GOT3 (cell line): Measurements from ENCODE around the gene TACC2.

Experiments
- DNase-seq: peaks from one replicate; lab custom pipeline; 2025; ENCODE audit warnings: mixed read lengths; lab: John Stamatoyannopoulos, UW

Gene TACC2

DNA sequence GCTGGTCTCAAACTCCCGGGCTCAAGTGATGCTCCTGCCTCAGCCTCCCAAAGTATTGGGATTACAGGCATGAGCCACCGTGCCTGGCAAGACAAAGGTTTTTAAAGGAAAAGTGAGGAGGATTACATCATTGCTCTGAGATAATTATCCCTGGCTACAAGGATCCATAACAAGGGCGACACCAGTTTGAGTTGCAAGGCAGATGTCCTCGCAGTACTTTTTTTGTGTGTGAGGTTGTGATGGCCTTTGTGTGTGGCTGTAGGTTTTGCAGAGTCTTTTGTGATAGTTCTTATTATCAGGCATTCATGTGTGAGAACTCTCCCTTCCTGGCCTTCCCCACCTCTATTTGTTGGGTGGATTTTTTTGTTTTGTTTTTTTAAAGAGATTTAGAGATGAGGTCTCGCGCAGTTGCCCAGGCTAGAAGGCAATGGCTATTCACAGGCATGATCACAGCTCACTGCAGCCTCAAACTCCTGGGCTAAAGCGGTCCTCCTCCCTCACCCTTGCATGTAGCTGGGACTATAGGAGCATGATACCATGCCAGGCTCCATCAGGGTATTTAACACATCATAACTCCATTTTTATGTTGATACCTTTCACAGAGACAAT is 292.2 kb downstream of the TACC2 start:
- no peak for DNase-seq

DNA sequence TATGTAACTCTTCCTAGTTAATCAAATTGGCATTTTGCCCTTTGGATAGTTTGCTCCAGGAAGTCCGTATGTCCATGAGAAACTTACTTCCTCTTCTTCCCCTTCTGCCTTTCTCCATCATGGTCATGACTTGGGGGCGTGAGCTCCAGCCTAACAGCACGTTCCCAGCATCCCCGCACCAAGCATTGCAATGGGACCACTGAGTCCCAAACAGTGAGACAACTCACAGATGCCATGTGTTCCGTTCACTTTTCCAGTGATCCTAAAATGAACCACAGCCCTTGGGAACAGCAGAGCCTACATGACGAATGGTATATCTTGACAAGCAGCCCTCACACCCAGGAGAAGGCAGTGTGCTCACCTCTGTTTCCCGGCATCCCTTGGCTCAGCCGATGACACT is 292.8 kb downstream of the TACC2 start:
- no peak for DNase-seq

DNA sequence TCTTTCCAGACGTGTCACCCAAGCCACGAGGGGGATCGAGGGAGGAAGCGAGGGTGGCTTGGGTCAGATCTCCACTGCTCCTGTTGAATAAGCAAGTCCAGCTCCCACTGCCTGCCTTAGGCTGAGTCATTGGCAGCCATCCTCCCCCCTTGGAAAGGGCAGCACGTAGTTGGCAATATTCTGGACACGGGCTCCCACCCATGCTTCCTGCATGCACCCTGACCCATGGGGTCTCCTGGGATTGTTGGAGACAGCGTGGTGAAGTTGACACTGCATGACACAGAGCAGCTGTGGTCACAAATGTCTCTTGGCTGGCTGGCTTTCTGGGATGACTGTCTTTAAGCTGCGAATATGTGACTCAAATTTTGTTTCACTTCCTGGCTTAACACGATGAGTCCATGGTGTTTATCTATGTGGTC is 293.3 kb downstream of the TACC2 start:
- no peak for DNase-seq

DNA sequence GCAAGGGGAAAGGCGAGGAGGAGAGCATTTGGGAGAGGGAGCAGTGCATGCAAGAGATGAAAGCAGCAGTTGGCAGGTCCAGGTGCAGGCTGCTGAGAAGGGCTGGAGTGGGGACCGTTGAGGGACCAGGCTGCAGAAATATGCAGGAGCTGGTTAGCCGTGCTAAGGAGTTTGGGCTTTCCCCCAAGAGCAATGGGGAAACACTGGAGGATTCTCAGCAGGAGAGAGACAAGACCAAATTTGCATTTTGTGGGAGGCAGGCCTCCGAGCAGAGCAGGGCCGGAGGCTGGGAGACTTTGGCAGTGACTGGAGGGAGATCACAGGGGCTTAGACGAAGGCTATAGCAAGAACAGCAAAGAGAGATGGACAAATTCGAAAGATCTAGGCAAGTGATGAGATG is 293.9 kb downstream of the TACC2 start:
- DNase-seq, result no peak

DNA sequence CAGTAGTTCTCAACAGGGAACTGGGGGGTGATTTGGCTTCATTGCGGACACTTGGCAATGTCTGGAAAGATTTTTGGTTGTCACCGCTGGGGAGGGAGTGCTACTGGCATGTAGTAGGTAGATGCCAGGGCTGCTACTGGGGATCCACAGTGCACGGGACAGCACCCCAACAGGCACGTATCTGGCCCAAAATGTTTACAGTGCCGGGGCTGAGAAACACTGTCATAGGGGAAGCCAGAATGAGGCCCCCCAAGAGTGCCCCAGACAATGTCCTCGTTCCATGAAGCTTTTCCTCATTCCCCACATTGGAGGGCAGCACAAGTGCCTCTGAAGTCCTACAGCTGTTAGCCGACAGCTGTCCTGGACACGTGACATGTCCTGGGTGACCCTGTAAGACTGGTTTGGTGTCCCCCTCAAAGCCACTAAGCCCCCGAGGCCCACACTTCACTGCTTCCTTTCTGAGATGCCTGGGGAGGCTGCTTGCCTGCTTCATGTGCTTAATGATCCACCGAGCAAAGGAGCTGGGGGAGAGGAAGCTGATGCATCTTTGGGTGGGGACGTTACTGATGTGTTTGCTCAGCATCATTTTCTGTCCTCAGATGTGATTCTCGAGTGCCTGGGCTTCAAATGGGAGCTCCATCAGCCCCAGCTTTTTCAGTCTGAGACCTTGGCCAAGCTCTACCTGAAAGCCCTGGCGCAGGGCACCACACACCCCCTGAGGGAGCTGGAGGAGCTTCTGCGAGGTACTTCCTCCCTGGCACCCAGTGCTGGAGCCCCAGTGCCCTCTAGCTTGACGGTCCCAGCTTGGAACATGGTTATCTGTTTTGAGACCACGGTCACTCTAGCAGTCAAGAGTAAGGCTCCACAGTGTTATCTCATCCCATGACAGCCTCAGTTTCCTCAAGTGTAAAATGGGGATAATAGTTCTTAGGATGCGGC is 296.8 kb downstream of the TACC2 start:
- DNase-seq, result no peak

DNA sequence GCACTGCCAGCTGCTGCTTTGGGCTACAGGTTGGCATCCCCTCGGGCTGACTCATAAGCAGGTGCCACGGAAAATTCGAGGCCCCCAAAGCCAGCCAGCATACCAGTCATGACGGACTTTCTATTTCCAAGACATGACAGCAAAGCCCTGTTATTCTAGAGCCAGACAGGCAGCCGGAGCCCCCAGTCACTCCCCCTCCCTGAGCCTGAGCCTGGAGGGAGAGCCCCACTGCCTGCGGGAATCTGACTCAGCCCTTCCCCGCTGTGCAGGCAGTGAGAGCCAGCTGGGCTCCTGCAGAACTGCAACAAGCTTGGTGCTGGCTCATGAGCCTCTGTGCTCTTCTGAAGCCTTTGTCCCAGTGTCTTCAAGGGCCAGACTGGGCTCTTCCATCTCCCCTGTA is 297.9 kb downstream of the TACC2 start:
- DNase-seq, result peak; percentile 29

DNA sequence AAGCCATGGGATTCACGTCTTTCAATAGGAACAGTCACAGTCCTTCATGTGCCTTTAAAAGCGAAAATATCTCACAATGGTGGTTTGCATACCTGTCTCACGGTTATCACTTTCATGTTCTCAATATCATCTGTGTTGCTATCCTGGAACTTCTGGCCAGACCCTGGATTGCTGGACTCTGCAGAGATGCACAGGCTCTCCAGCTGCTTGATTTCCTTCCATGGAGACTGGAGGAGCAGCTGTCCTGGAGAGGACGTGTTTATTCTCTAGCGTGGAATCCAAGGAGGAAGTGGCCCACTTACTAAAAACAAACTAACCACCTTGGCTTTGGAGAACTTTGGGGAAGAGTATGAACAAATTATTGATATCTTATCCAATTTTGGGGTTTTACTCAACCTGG is 298.6 kb downstream of the TACC2 start:
- DNase-seq, result no peak

DNA sequence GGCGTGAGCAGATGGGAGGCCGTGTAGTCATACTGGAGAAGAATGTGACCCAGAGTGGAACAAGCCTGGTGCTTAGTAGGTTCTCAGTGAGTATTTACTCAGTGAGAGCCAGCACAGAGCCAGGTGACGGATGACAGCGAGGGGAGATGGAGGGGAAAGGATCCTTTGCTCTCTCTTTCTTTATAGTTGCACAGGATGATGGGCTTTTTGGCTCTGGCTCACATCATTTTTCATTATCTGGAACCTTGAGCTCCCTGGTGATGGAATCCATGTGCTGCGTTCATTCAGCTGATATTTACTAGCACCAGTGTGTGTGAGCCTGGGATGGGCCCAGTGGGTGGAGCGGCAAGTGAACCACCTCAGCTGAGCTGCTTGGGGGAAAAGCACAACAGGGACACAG is 299.3 kb downstream of the TACC2 start:
- DNase-seq, result no peak

DNA sequence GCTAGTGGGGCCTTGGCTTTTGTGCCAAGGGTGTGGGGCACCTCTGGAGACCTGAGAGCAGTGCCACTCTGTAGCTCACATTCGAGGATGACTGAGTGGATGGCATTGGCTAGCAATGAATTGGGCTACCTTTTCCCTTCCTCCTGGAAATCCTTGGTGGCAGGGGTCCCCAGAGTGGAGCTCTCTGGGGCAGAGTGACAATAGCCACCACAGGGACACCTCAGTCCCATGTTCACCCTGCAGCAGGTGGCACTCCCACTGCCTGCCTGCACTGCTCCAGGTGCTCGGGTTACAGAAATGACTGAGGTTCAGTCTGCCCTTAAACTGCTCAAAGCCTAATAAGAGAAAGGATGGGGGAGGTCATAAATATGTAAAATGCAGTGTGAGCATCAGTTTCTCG is 300.0 kb downstream of the TACC2 start:
- no peak for DNase-seq

DNA sequence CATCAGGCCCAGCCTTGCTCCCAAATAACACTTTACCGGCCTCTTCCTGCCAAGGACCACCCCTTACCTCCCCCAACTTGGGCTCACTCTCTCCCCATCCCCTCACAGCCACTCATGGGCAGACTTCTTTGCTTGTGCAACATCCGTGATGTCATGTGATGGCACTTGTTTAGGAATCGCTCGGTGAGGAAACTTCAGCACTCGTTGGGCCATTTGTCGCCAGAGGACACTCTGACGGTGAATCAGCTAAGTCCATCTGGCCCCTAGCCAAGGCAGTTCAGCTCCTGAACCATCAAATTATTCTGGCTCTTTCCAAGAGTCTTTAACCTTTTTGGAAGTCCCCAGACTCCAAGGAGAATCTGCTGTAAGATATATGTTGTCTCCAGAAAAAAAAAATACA is 301.4 kb downstream of the TACC2 start:
- DNase-seq, result no peak

DNA sequence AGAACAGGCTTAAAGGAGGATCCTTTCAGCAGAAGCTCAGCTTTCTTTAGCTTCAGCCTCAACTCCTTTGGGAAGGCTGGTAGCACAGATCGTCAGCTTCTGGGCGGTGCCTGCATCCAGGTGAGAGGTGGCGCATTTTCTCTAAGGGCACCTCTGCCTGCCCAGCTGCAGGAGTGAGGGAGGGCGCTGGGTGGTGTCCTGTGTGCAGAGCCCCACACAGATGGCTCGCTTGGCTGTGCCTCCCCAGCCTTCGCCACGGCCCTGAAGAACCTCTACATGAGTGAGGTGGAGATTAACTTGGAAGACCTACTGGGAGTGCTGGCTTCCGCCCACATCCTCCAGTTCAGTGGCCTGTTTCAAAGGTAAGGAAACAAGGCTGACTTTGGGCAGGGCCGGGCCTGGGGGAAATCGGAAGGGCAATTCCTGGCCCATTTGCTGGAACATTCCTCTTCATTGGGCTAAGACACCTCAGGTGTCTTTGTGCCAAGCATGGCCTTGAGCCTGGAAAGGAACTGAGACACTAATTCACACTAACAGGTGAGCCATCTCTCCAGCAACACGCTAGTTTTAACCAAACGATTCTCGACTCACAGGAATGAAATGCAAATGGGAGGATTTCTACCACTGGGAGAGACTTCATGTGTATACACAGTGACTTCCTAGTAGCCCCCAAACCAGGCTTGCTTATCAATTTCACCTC is 302.0 kb downstream of the TACC2 start:
- DNase-seq, result no peak

DNA sequence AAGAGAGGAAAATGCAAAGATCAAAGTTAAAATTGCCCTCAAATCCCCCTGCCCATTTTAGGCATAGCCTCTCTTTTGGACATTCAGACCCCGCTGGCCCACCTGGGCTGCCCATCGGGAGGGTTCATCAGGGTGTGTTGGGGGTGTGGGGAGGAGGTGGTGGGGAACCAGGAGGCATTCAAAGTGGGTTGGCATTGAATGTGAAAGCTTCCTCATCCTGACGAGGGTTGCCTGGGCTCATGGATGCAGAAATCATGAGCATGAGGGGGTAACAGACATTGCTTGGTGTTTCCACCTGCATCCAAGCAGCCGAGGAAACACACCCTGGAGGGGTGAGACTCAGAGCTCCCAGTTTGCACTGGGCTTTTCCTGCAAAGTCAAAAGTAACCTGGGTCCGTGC is 302.8 kb downstream of the TACC2 start:
- DNase-seq, result no peak

DNA sequence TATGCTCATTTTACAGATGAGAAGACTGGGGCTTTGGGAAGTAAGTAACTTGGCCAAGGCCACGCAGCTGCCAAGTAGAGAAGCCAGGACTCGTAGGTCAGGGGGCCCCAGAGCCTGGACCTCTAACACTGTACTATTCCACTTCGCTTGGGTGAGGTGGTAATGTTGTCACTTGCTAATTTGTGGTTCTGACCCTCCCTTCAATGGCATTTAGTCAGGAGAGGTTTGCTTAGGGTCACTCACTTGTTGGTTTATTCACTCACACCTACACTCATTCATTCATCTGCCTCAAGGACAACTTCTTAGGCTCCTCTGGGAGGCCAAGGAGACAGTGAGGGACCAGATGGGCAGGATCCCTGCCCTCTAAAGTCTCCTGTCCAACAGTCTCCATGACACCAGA is 303.4 kb downstream of the TACC2 start:
- no peak for DNase-seq

DNA sequence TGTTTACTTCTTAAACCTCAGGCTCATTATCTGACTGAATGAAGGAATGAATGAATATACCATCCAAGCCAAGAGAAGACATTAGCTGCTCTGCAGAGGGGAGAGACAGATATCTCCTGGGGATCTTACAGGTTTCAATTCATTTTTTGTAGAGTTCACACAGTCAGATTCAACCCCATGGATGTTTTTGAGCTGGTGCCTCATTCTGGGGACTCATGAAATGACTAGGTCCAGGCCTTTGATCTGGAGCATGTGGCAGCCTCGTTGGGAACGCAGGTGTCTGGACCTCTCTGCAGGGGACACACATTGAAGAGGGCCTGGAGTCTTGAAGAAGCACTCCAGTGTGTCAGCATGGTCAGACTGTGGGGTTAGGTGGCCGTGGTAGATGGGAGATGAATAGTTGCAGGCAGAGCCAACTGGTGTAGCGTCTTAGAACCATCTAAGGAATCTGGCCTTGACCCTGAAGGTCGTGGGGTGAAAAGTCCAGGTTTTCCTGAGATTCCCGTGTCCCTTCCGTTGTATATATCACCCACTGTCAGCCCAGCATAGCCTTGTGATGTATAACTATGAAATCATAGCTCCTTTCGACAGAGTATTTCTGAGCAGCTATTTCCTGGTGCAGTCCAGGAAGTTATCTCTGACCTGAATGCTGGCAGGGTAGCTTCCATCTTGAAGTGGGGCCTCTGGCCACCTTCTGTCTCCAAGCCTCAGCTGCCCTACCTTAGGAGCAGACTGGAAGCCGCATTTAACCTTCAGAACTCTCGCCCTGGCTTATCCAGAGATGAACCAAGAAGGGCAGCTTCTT is 304.4 kb downstream of the TACC2 start:
- no peak for DNase-seq

DNA sequence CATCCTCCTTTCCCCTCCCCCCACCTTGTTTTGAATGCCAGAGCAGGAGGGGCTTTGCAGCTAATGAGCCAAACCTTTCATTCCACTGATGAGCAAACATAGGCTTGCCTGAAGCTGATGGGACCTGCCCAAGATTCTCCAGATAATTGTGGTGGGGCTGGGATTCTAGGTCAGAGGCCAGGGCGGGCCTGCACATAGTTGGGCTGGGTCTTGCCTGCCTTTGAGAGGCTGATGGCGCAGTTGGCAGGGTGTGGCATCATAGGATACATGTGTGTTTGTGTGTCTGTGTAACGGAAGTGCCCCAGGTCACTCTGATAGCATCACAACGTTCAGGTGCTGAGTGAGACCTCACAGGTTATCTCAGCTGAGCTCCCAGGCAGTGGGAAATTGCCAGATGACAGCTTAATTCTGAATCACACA is 305.0 kb downstream of the TACC2 start:
- no peak for DNase-seq

DNA sequence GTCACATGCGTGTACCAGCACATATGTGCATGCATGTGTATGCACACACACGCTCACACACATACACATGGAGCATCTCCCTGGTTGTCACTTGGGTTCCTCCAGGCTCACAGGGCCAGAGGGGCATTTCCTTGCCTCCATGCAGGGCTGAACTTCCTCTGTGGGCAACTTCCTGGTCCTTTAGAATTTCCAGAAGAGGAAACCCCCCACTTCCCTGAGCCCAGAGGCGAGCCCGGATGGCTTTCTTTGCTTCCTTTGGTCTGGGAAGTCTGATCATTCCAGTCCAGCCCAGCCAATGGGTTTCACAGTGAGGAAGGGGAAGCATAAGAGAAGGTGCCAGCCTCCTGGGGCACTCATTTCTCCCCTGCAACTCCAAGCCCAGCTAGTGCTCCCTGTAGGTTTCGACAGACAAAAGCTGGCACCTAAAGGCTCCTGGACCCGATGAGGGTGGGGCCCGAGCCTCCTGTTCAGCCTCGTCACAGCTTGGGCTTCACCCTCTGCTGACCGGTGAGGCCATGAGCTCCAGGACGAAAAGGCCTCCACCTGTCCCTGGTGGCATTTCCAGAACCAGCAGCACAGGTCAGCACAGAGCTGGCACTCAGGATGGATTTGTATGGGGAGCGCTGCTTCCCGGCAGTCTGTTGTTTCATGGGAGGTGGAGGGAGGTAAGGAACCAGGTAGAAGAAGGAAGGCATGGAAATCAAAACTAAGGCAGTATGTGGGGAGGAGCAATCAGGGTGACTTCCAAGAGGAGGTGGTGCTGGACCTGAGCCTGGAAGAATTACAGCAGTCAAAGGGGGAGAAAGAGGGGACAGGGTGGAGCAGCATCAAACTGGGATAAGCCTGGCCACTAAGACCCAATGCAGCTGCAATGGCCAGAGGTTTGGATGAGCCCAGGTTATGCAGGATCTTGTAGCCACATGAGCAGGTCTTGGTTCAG is 305.8 kb downstream of the TACC2 start:
- DNase-seq, result no peak

DNA sequence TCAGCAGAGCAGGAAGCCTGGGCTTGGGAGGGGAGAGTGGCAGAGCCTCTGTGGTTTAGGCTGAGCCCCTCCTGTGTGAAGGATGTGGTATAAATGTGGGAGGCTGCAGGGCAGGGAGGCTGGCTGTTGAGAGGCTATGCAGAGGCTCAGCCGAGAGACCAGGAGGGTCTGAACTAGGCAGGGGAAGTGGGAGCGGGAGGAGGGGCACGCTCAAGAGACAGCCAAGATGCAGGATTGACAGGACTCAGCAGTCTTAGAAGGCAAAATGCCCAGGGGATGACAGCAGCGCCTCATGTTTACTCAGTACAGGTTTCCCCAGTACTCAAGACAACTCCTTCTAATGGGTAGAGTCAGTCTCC is 306.5 kb downstream of the TACC2 start:
- no peak for DNase-seq

DNA sequence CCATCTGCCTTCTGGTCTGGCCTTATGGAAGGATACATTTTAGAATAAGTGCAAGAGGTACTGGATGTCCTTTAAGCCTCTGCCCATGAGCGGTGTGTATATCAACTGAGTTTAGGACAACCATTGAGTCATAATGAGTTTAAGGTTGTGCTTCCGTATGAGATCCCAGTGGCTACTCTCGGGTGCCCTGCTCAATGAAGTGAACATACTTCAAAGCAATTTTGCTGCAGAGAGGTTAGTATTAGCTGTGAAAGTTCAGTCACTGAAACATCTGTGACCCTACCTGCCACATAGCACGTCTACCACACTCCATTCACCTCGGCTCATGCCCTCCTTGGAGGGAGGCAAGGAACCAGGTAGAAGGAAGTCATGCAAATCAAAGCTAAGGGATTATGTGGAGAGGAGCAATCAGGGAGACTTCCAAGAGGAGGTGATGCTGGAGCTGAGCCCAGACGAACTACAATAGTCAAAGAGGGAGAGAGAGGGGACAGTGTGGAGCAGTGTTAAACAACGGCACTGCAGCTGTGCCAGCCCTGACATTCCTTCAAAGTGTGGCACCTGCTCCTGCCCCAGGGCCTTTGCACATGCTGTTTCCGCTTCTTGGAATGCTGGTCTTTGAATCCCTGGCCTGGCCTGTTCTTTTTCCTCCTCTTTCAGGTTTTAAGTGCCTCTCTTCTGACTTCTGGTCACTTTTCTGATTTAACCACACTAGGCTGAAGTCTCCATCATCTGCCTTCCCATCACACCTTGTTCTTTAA is 307.6 kb downstream of the TACC2 start:
- DNase-seq, result no peak

DNA sequence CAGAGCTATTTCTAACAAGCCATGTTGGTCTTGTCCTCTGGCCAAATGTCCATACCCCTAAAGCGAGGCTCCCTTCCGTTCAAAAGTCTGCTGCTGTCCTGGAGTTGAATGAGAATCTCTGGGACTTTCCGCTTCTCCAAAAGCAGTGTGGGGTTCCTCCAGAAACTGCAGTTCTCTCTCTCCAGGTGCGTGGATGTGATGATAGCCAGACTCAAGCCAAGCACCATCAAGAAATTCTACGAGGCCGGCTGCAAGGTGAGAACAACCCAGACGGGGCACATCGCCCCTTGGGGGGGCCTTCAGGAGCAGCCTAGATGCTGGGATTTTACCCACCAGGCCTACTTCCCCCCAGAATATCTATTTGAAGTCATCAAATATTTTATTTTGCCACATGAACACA is 308.6 kb downstream of the TACC2 start:
- no peak for DNase-seq

DNA sequence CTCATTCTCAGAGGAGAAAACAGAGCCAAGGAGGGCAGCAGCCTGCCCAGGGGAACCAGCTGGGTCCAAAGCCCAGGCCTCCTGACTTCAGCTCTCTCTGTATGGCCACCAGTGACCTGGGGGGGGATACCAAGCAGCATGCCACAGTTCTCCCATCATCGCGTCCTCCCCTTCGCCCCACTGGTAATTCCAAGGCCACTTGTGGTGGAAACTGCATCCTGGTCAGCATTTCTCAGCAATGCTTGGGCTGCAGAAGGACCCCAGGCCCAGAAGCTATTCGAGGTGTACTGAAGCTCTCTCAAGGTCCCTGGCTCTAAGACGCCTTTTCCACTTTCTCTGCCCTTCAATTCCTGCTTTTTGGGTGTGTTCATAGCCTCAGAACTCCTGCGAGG is 309.2 kb downstream of the TACC2 start:
- no peak for DNase-seq
